PFSK-1 (cell line): Measurements from ENCODE around the gene MIOX.
A peak's percentile ranks its signal among the peaks of the same experiment; 100 is the strongest.

ENCODE experiments used
- FOXP2 ChIP-seq: optimal IDR thresholded peaks from 2 replicates; pipeline ENCODE3; 2011; ENCODE audit warnings: borderline replicate concordance, control low read depth, inconsistent platforms; ENCODE audit not compliant: insufficient read depth; ENCODE audit errors: extremely low read length, extremely low read depth
- POLR2AphosphoS5 ChIP-seq: IDR thresholded peaks from 2 replicates; pipeline ENCODE4 v1.6.1; 2012; ENCODE audit warnings: low read depth, mild to moderate bottlenecking, control low read depth, low read length, moderate library complexity
- SIN3A ChIP-seq: IDR thresholded peaks from 2 replicates; pipeline ENCODE4 v1.6.1; 2012; ENCODE audit warnings: mild to moderate bottlenecking, low read length, moderate library complexity, borderline replicate concordance; ENCODE audit not compliant: insufficient read depth
- TAF1 ChIP-seq: IDR thresholded peaks from 2 replicates; pipeline ENCODE4 v1.6.1; 2012; ENCODE audit warnings: low read length, control low read depth, borderline replicate concordance; ENCODE audit not compliant: insufficient read depth
- TF ChIP-seq, protein P1 (sequence below), 2 experiments: IDR thresholded peaks; 2 replicates each; pipeline versions ENCODE4 v1.6.1 to v1.8.0; 2011 to 2012; ENCODE audit warnings: low read depth in 2 of 2, low read length in 2 of 2, control low read depth in 1 of 2, inconsistent platforms in 1 of 2, mild to moderate bottlenecking in 1 of 2, moderate library complexity in 1 of 2; ENCODE audit not compliant: insufficient read depth in 1 of 2

Gene MIOX

DNA sequence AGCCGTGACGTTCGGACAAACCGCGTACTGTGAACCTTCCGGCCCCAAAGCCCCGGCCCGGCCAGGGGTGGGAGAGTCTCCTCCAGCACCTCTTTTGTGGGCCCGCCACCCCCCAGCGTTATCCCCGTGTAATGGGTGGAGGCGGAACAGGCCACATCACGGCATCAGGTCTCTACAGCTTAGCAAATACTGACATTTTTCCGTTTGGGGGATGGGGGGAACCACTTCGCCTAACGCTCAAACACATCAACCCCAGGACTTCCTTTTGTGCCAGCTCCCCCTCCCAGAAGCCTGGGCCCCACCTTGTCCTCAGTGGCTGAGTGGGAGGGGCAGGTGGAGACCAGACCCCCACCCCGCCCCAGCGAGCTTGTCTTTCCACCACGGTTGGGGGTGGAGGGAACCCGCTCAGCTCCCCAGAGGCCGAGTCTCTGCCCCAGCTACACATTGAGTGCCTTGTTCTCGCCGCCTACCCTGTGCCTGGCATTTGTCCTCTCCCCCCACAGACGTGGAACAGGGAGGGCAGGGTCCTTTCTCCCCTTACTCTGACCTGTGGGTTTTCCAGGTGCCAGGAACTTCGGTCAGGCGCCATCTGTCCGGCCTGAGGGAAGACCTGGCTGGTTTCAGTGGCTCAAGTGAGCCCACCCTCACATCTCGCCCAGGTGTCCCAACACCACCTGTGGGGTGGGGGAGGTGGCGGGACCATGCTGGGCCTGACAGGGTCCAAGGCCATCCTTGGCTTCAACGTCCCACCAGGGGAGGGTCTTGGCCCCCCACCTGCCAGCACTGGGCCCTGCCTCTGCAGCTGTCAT, 41.4 kb upstream of the MIOX start:
- peak; percentile 52; the same call in 1 of the 2 replicates for TF ChIP-seq POLR2AphosphoS5
- TF ChIP-seq TAF1: no peak
- no peak for TF ChIP-seq SIN3A
- TF ChIP-seq, protein P1, sequence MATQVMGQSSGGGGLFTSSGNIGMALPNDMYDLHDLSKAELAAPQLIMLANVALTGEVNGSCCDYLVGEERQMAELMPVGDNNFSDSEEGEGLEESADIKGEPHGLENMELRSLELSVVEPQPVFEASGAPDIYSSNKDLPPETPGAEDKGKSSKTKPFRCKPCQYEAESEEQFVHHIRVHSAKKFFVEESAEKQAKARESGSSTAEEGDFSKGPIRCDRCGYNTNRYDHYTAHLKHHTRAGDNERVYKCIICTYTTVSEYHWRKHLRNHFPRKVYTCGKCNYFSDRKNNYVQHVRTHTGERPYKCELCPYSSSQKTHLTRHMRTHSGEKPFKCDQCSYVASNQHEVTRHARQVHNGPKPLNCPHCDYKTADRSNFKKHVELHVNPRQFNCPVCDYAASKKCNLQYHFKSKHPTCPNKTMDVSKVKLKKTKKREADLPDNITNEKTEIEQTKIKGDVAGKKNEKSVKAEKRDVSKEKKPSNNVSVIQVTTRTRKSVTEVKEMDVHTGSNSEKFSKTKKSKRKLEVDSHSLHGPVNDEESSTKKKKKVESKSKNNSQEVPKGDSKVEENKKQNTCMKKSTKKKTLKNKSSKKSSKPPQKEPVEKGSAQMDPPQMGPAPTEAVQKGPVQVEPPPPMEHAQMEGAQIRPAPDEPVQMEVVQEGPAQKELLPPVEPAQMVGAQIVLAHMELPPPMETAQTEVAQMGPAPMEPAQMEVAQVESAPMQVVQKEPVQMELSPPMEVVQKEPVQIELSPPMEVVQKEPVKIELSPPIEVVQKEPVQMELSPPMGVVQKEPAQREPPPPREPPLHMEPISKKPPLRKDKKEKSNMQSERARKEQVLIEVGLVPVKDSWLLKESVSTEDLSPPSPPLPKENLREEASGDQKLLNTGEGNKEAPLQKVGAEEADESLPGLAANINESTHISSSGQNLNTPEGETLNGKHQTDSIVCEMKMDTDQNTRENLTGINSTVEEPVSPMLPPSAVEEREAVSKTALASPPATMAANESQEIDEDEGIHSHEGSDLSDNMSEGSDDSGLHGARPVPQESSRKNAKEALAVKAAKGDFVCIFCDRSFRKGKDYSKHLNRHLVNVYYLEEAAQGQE (IDR thresholded peaks at IDR 0.05; ENCODE audit: insufficient read depth in 1 of 2, low read depth in 2 of 2, low read length in 2 of 2): no peak
- TF ChIP-seq FOXP2: no peak

DNA sequence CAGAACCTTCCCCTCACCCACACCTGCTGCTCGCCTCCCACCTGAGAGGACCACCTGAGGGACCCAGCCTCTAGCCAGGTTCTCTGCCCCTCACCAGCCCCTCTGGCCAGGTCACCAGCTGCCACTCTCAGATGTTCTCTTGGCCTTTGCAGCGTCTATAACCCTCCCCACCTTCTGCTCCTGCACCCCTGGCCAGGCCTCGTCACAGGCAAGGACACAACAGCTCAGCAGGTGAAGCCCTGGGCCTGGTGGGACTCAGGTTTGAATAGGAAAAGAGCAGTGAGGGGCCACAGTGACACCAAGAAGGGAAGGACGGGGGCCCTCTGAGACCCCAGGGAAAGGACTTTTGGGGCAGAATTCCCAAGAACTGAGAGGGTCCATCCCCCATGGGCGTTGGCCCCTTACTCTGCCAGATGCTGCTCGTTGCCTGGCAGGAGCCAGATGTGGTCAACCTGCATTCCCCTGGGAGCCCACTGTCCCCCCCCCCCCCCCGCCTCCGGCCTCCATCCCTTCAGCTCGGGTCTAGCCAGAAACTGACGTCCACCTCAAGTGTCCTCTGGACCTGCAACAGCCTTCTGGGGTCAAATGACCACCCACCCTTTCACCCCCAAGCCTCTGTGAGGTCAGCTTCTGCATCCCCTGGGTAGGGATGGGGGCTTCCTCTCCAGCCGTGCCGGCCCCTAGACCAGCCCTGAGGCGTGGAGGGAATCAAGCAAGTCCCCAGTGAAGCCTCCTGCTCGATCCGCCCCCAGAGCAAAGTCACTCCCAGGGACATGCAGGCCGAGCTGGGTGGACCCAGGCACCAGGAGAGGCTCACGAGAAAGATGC, 40.6 kb upstream of the MIOX start:
- TF ChIP-seq FOXP2 (no peak), TAF1 (no peak), SIN3A (no peak)

DNA sequence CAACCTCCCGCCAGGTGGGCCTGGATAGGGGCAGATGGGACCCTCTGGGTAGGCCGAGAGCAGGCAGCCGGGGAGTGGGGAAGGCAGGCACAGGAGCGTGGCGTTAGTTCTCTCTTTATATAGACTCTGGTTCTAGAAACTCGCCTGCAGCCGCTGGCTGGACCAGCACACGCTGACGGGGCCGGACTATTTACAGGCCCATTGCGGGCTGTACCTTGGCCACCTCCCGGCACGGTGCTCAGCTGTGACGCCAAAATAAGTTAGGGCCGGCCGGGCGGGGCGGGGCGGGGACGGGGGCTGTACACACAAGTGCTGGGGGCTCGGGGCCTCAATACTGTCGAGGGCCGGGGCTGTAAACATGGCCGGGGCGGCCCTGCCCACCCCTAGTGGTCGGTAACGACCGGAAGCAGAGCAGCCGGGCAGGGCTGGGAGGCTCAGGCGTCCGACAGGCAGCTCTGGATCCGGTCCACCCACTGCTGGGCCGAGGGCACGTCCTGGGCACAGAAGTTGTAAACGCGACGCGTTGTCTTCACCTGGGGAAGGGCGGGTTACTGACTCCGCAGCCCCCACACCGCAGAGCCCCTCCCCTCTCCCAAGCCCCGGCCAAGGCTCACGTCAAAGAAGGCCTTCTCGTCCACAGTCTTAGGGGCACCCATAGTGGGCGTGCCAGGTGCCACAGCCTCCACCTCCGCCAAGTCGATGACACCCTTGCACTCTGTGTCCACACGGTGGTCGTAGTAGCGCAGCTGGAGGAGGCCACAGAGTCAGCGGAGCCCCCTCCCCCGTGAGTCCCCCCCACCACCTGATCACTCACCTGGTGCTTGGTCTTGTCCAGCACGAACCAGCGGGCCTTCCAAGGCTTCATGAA, 39.7 kb upstream of the MIOX start:
- TF ChIP-seq SIN3A: no peak
- TF ChIP-seq POLR2AphosphoS5: no peak
- TF ChIP-seq TAF1: no peak
- TF ChIP-seq, protein P1 (IDR thresholded peaks at IDR 0.05; ENCODE audit: insufficient read depth in 1 of 2, low read depth in 2 of 2, low read length in 2 of 2): no peak

DNA sequence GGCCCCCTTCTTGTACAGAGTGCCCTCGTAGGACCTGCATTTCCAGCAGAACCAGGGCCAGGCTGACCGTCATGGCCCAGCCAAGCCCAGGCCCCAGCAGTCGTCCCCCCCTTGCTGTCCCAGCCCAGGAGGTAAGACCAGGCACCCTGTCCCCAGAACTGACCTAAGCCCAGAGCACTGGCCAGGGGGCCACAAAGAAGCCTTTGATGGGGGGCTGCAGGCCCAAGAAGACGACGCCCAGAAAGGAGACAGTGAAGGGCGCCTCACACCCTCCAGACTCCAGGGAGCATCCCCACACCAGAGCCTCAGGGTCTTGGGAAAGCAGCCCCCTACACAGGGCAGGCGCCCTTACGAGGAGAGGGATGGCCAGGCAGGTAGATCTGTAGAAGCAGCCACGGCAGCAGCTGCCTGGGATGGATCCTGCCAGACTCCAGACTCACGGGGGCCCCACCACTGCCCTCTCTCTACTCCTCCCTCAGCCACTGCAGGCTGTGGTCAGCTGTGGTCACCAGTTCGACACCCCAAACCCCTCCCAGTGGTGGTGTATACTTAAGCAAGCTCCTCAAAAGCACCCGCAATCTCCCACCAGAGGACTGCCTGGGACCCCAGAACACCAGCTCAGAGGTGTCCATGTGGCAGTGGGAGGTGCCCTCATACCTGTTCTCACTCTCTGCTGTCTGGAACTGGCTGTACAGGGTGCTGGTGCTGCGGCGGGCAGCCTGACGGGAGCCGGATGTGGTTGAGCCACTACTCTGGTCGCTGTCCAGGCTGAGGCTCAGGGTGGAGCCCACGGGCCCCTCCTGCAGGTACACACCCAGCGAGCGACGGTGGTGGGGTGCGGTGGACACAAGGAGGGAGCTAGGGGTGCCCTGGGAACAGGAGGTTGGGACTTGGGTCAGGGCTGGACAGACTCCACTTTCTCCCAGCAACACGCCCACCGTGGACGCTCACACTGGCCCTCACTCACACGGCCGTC, 38.8 kb upstream of the MIOX start:
- TF ChIP-seq POLR2AphosphoS5: no peak
- TF ChIP-seq, protein P1 (IDR thresholded peaks at IDR 0.05; ENCODE audit: insufficient read depth in 1 of 2, low read depth in 2 of 2, low read length in 2 of 2): no peak
- TF ChIP-seq FOXP2: no peak
- no peak for TF ChIP-seq SIN3A
- TF ChIP-seq TAF1: no peak
